ENCODE results near the gene ABCC11.

Gene ABCC11

DNA sequence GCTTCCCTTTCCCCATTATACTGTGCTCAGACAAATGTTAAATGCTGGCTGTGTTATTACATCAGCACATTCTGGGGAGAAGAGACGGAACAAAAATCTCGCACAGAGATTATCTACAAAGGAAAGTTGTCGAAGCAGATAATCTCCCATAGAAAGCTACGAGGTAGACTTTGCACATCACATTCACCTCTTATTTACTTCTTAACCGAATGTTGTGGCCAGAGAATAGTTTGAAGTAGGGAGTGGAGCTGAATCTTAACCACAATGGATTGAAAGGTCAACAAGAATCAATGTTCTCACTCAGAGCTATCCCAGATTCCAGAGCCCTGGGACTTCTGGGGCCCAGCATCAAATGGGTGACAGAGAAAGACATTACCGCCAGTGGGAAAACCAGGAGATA is 31.6 kb downstream of the ABCC11 start:
- TF ChIP-seq POLR2AphosphoS5 (IDR thresholded peaks at IDR 0.05; ENCODE audit: low read depth, low read length) (no peak), TAF1 (IDR thresholded peaks at IDR 0.05; ENCODE audit: borderline replicate concordance, insufficient read depth, low read length) (no peak), FOXP2 (optimal IDR thresholded peaks at IDR 0.05; ENCODE audit: borderline replicate concordance, extremely low read depth, extremely low read length, insufficient read depth) (no peak), SIN3A (IDR thresholded peaks at IDR 0.05; ENCODE audit: borderline replicate concordance, insufficient read depth, low read length) (no peak)
- TF ChIP-seq, protein P1, sequence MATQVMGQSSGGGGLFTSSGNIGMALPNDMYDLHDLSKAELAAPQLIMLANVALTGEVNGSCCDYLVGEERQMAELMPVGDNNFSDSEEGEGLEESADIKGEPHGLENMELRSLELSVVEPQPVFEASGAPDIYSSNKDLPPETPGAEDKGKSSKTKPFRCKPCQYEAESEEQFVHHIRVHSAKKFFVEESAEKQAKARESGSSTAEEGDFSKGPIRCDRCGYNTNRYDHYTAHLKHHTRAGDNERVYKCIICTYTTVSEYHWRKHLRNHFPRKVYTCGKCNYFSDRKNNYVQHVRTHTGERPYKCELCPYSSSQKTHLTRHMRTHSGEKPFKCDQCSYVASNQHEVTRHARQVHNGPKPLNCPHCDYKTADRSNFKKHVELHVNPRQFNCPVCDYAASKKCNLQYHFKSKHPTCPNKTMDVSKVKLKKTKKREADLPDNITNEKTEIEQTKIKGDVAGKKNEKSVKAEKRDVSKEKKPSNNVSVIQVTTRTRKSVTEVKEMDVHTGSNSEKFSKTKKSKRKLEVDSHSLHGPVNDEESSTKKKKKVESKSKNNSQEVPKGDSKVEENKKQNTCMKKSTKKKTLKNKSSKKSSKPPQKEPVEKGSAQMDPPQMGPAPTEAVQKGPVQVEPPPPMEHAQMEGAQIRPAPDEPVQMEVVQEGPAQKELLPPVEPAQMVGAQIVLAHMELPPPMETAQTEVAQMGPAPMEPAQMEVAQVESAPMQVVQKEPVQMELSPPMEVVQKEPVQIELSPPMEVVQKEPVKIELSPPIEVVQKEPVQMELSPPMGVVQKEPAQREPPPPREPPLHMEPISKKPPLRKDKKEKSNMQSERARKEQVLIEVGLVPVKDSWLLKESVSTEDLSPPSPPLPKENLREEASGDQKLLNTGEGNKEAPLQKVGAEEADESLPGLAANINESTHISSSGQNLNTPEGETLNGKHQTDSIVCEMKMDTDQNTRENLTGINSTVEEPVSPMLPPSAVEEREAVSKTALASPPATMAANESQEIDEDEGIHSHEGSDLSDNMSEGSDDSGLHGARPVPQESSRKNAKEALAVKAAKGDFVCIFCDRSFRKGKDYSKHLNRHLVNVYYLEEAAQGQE (IDR thresholded peaks at IDR 0.05; ENCODE audit: insufficient read depth in 1 of 2, low read depth in 2 of 2, low read length in 2 of 2), result no peak

DNA sequence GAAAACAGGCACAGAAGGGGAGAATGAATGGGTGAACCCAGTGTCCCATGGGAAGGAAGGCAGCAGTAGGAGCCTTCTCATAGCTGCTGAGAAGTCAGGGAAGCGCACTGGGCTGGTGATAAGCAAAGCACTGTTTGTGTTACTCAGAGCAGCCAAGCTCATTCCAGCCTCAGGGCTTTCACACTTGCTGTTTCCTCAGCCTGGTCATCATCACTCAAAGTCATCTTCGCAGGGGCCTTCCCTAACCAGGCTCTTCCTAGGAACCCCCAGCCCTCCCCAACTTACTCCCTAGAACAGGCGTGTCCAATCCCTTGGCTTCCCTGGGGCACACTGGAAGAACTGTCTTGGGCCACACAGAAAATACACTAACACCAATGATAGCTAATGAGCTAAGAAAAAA is 35.3 kb downstream of the ABCC11 start:
- TF ChIP-seq, protein P1 (IDR thresholded peaks at IDR 0.05; ENCODE audit: insufficient read depth in 1 of 2, low read depth in 2 of 2, low read length in 2 of 2), result no peak
- TF ChIP-seq FOXP2 (optimal IDR thresholded peaks at IDR 0.05; ENCODE audit: borderline replicate concordance, extremely low read depth, extremely low read length, insufficient read depth), result no peak
- TF ChIP-seq POLR2AphosphoS5 (IDR thresholded peaks at IDR 0.05; ENCODE audit: low read depth, low read length), result no peak
- TF ChIP-seq TAF1 (IDR thresholded peaks at IDR 0.05; ENCODE audit: borderline replicate concordance, insufficient read depth, low read length), result no peak
- no peak for TF ChIP-seq SIN3A (IDR thresholded peaks at IDR 0.05; ENCODE audit: borderline replicate concordance, insufficient read depth, low read length)

DNA sequence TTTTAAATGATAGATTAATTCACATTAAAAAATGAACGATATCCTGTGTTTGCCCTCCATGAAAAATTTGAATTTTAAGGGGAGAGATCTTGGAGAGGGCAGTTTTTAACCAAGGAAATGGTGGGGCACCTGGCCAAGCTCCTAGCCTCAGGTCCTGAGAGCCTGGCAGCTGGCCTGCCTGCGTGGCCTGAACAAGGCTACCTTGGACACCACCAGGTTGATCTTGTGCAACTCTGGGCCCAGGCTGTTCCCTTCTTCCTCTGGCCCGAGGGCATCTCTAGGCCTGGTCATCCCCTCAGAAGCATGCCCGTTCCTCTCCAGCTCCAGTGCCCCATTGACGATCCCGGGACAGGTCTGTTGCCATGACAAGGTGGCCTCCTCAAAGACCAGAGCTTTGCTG is 36.6 kb downstream of the ABCC11 start:
- TF ChIP-seq SIN3A (IDR thresholded peaks at IDR 0.05; ENCODE audit: borderline replicate concordance, insufficient read depth, low read length) (no peak), FOXP2 (optimal IDR thresholded peaks at IDR 0.05; ENCODE audit: borderline replicate concordance, extremely low read depth, extremely low read length, insufficient read depth) (no peak), POLR2AphosphoS5 (IDR thresholded peaks at IDR 0.05; ENCODE audit: low read depth, low read length) (no peak), TAF1 (IDR thresholded peaks at IDR 0.05; ENCODE audit: borderline replicate concordance, insufficient read depth, low read length) (no peak)
- TF ChIP-seq, protein P1 (IDR thresholded peaks at IDR 0.05; ENCODE audit: insufficient read depth in 1 of 2, low read depth in 2 of 2, low read length in 2 of 2), result no peak

DNA sequence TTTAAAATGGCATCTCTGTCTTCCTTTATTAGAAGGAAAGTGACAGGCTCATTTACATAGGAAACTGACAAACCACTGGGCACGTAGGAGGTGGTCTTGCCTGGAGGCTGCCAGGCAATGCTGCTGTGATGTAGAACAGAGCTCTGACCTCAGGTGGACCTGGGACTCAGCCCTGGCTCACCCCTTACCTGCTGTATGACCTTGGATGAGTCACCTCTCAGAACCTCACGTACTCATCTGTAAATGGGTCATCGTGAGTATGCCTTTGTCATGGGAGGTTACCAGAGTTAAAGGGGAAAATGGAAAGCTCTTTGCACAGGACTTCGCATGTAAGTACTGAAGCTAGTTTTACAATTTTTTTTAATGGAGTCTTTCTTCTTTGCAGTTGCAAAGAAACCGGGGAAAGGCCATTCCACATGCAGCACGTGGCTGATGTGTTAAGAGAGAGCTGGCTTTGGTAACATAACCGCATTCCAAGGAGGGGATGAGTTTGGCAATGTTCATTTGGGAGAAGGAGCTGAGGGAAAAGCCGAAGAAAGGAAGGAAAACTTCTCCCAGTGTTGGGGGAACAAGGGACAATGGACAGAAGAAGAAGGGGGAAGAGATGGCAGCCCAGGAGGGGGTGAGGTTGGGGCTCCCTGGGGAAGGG is 40.6 kb downstream of the ABCC11 start:
- TF ChIP-seq SIN3A (IDR thresholded peaks at IDR 0.05; ENCODE audit: borderline replicate concordance, insufficient read depth, low read length), result no peak
- TF ChIP-seq POLR2AphosphoS5 (IDR thresholded peaks at IDR 0.05; ENCODE audit: low read depth, low read length), result no peak
- no peak for TF ChIP-seq TAF1 (IDR thresholded peaks at IDR 0.05; ENCODE audit: borderline replicate concordance, insufficient read depth, low read length)
- TF ChIP-seq, protein P1 (IDR thresholded peaks at IDR 0.05; ENCODE audit: insufficient read depth in 1 of 2, low read depth in 2 of 2, low read length in 2 of 2), result no peak
- no peak for TF ChIP-seq FOXP2 (optimal IDR thresholded peaks at IDR 0.05; ENCODE audit: borderline replicate concordance, extremely low read depth, extremely low read length, insufficient read depth)

All from PFSK-1 (cell line).